Heart left ventricle (tissue), 13 donors: ENCODE data around the gene TANGO2.

ENCODE experiments used
- CTCF ChIP-seq, 12 donors: fragments of 200-600 bp; sonication (generic) in 4 of 12; IDR thresholded peaks; one replicate each; pipeline versions ENCODE4 v1.5.0 to v1.8.0; 2018 to 2022; ENCODE audit warnings: antibody characterized with exemption in 12 of 12, mild to moderate bottlenecking in 5 of 12
- POLR2A ChIP-seq, 2 donors: fragments of 450-650 bp; IDR thresholded peaks; one replicate each; pipeline ENCODE4 v1.6.1; 2017; ENCODE audit warnings: antibody characterized with exemption in 2 of 2, mild to moderate bottlenecking in 2 of 2, moderate library complexity in 2 of 2
- donor health status: ischemic (EF 13 %, LVEDD 7.1; RV severe dilation, severe dysfunction).
- donor health status: DM: no; HTN: yes; CAD: no.
- donor health status: DM: no; HTN: no; CAD: no.
- donor health status: ischemic (EF 25% LVEDD 6.9; RV normal size, moderate dysfunction).
- donor health status: ischemic (EF 25% LVEDD 5.7; RV mildly dilated, moderate dysfunction).
- donor health status: ischemic (EF 35%, LVEDD 5.7; RV mildly dilated, moderate dysfunction).
- donor health status: nonischemic (EF 11% LVEDD 7.7; RV severe dilation, severe dysfunction).
- donor health status: DM: yes; HTN: yes; CAD: no.
- donor health status: PGD.
- donor health status: ischemic (EF 29% LVEDD 5.4; RV normal size, mild dysfunction).
- donor health status: nonischemic (EF 23%, LVEDD 6.1; RV moderate dilation, normal function).

- TF ChIP-seq POLR2A (IDR thresholded peaks at IDR 0.05) (no peak), CTCF (IDR thresholded peaks at IDR 0.05) (no peak)
Observed at GRCh38 chr22:20019661-20020532, 1.0 kb upstream of the TANGO2 start.
